HCT116 (cell line): ENCODE data around the gene TXNRD3. TPM values are rescaled to one million over a fixed set of nuclear protein-coding genes. Genes with fewer than 3 reads are reported as not detected.

Source experiments
- ATAC-seq: fragments of 200-7000 bp; cut with Tn5 transposase; 2 replicates; pipeline ENCODE4 v1.9.1; 2020; ENCODE audit warnings: mild to moderate bottlenecking, moderate library complexity
- BruUV-seq: library from RNA; stranded (reverse); fragments of 400-500 nt; replicated peaks from 2 replicates; lab custom pipeline; 2021; lab: Mats Ljungman, UMichigan
- CTCF ChIA-PET: fragments of 300-600 bp; sonication (Branson Sonifier 250); formaldehyde crosslinking; loops from one replicate; lab custom pipeline; 2021; ENCODE audit warnings: antibody characterized with exemption; lab: Charles Lee
- POLR2A ChIA-PET: fragments of 300-600, 350-600 bp; sonication (Branson Sonifier 250); formaldehyde crosslinking; loops from one replicate; lab custom pipeline; 2021; ENCODE audit warnings: antibody characterized with exemption; lab: Charles Lee
- RAD21 ChIA-PET, 2 experiments: fragments of 300-600 bp; sonication (Branson Sonifier 250); formaldehyde crosslinking; loops; one replicate each; lab custom pipeline; 2023; ENCODE audit warnings: low total read pairs in 2 of 2; ENCODE audit not compliant: uncharacterized antibody in 2 of 2, unreplicated experiment in 2 of 2, low non-redundant PET in 1 of 2; lab: Charles Lee
- DNase-seq: peaks from one replicate; pipeline ENCODE4 v3.0.0-alpha.2; 2010; ENCODE audit warnings: low read depth, low spot score
- H2AFZ ChIP-seq: fragments of 200-600 bp; shearing (Covaris generic), sonication (generic); 2 replicates; pipeline ENCODE4 v1.6.1; 2017; ENCODE audit warnings: low read depth, mixed run types, mixed read lengths, antibody characterized with exemption, low read length; ENCODE audit not compliant: poor library complexity, severe bottlenecking
- H3K27ac ChIP-seq: 2 replicates; pipeline ENCODE4 v1.5.1; 2012; ENCODE audit warnings: low read depth, low read length
- H3K27me3 ChIP-seq: fragments of 200-600 bp; sonication (generic); 2 replicates; pipeline ENCODE4 v1.6.1; 2016; ENCODE audit warnings: mixed run types, low read length, mixed read lengths; ENCODE audit not compliant: insufficient read depth
- H3K36me3 ChIP-seq, 2 experiments: fragments of 200-500 bp in 1 of 2; fragments of 200-600 bp in 1 of 2; sonication (Bioruptor generic) in 1 of 2; sonication (generic) in 1 of 2; 2 replicates each; pipeline versions ENCODE4 v1.5.1 to v1.6.1; 2014 to 2016; ENCODE audit warnings: low read length in 2 of 2, inconsistent platforms in 1 of 2, mixed read lengths in 1 of 2, mixed run types in 1 of 2; ENCODE audit not compliant: insufficient read depth in 2 of 2, control insufficient read depth in 1 of 2
- H3K4me1 ChIP-seq, 2 experiments: fragments of 200-600 bp in 1 of 2; sonication (generic) in 1 of 2; 2 replicates each; pipeline versions ENCODE4 v1.5.1 to v1.6.1; 2012 to 2017; ENCODE audit warnings: low read length in 2 of 2, inconsistent platforms in 1 of 2, mild to moderate bottlenecking in 1 of 2, mixed read lengths in 1 of 2, mixed run types in 1 of 2, moderate library complexity in 1 of 2; ENCODE audit not compliant: insufficient read depth in 2 of 2, control insufficient read depth in 1 of 2
- H3K4me2 ChIP-seq: fragments of 200-600 bp; sonication (generic); 2 replicates; pipeline ENCODE4 v1.6.1; 2017; ENCODE audit warnings: mixed run types, low read length, mixed read lengths
- H3K4me3 ChIP-seq, 2 experiments: fragments of 200-600 bp in 1 of 2; sonication (generic) in 1 of 2; replicated peaks in 1 of 2; 2 replicates each; pipeline ENCODE4 v1.5.1; 2011 to 2016; ENCODE audit warnings: low read length in 2 of 2, control low read depth in 1 of 2, low read depth in 1 of 2, mild to moderate bottlenecking in 1 of 2, mixed read lengths in 1 of 2, mixed run types in 1 of 2
- H3K79me2 ChIP-seq: fragments of 200-600 bp; sonication (generic); 2 replicates; pipeline ENCODE4 v1.6.1; 2017; ENCODE audit warnings: mild to moderate bottlenecking, mixed run types, low read length, moderate library complexity, mixed read lengths; ENCODE audit not compliant: insufficient read depth
- H3K9ac ChIP-seq: fragments of 200-600 bp; sonication (generic); 2 replicates; pipeline ENCODE4 v1.6.1; 2016; ENCODE audit warnings: low read length, mixed read lengths
- H3K9me2 ChIP-seq: fragments of 200-600 bp; sonication (generic), shearing (Covaris generic); 2 replicates; pipeline ENCODE4 v1.6.1; 2017; ENCODE audit warnings: mixed run types, mild to moderate bottlenecking, moderate library complexity; ENCODE audit not compliant: insufficient read depth
- H3K9me3 ChIP-seq, 2 experiments: fragments of 200-500 bp in 1 of 2; fragments of 200-600 bp in 1 of 2; sonication (Bioruptor generic) in 1 of 2; sonication (generic) in 1 of 2; 2 replicates each; pipeline ENCODE4 v1.6.1; 2014 to 2017; ENCODE audit warnings: low read length in 2 of 2, mixed read lengths in 2 of 2, inconsistent platforms in 1 of 2, low read depth in 1 of 2, mild to moderate bottlenecking in 1 of 2, mixed run types in 1 of 2, moderate library complexity in 1 of 2; ENCODE audit not compliant: control insufficient read depth in 1 of 2, insufficient read depth in 1 of 2
- H4K20me1 ChIP-seq: fragments of 200-600 bp; sonication (generic), shearing (Covaris generic); 2 replicates; pipeline ENCODE4 v1.6.1; 2017; ENCODE audit warnings: mixed run types, mild to moderate bottlenecking, moderate library complexity; ENCODE audit not compliant: insufficient read depth
- CBX3 ChIP-seq: IDR thresholded peaks from 2 replicates; pipeline ENCODE4 v1.6.1; 2012; ENCODE audit warnings: low read depth
- CEBPB ChIP-seq: IDR thresholded peaks from 2 replicates; pipeline ENCODE4 v1.6.1; 2012; ENCODE audit warnings: low read depth
- EGR1 ChIP-seq: IDR thresholded peaks from 2 replicates; pipeline ENCODE4 v1.6.1; 2012; ENCODE audit warnings: low read depth
- EZH2 ChIP-seq: fragments of 200-600 bp; sonication (generic); IDR thresholded peaks from 2 replicates; pipeline ENCODE4 v1.6.1; 2017; ENCODE audit warnings: antibody characterized with exemption, mixed run types
- FOSL1 ChIP-seq: IDR thresholded peaks from 2 replicates; pipeline ENCODE4 v1.6.1; 2012; ENCODE audit warnings: low read depth
- POLR2AphosphoS5 ChIP-seq: IDR thresholded peaks from 2 replicates; pipeline ENCODE4 v1.6.1; 2011; ENCODE audit warnings: mild to moderate bottlenecking, low read depth, low read length, moderate library complexity
- REST ChIP-seq: IDR thresholded peaks from 2 replicates; pipeline ENCODE4 v1.6.1; 2012; ENCODE audit warnings: low read depth
- SRF ChIP-seq: IDR thresholded peaks from 2 replicates; pipeline ENCODE4 v1.6.1; 2012; ENCODE audit warnings: low read depth
- TCF7L2 ChIP-seq: IDR thresholded peaks from 2 replicates; pipeline ENCODE4 v1.7.0; 2011; ENCODE audit warnings: borderline replicate concordance, inconsistent platforms; ENCODE audit not compliant: insufficient read depth, insufficient read length; ENCODE audit errors: extremely low read depth
- intact Hi-C: fragments of 100-400 bp; cut with micrococcal nuclease; formaldehyde crosslinking; loops from 2 replicates; pipeline ENCODE4 v1.10.0; 2022
- total RNA-seq: library from RNA; stranded (reverse); gene quantifications from one replicate; pipeline ENCODE4 v1.2.1, GENCODE V29; 2021; ENCODE audit not compliant: unreplicated experiment
- TF ChIP-seq, protein P1 (sequence below): IDR thresholded peaks from 2 replicates; pipeline ENCODE4 v1.6.1; 2012
- TF ChIP-seq, protein P2 (sequence below), 3 experiments: fragments of 200-600 bp in 1 of 3; sonication (generic) in 1 of 3; IDR thresholded peaks in 2 of 3; conservative IDR thresholded peaks in 1 of 3; 2 replicates each; pipeline ENCODE4 v1.5.1; 2012 to 2017; ENCODE audit warnings: low read depth in 2 of 3, low read length in 2 of 3, antibody characterized with exemption in 1 of 3, borderline replicate concordance in 1 of 3, control low read depth in 1 of 3, mild to moderate bottlenecking in 1 of 3, mixed read lengths in 1 of 3, mixed run types in 1 of 3, moderate library complexity in 1 of 3; ENCODE audit not compliant: insufficient read depth in 1 of 3

Gene TXNRD3
- total RNA-seq, 1 experiment from 2014 or later = 19.3 TPM

- no peak for TF ChIP-seq FOSL1
- no peak for TF ChIP-seq EZH2
- TF ChIP-seq CEBPB = no peak
- TF ChIP-seq REST = no peak
- no peak for TF ChIP-seq EGR1
- no peak for TF ChIP-seq SRF
- TF ChIP-seq, protein P1, sequence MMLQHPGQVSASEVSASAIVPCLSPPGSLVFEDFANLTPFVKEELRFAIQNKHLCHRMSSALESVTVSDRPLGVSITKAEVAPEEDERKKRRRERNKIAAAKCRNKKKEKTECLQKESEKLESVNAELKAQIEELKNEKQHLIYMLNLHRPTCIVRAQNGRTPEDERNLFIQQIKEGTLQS = no peak
- TF ChIP-seq, protein P2, sequence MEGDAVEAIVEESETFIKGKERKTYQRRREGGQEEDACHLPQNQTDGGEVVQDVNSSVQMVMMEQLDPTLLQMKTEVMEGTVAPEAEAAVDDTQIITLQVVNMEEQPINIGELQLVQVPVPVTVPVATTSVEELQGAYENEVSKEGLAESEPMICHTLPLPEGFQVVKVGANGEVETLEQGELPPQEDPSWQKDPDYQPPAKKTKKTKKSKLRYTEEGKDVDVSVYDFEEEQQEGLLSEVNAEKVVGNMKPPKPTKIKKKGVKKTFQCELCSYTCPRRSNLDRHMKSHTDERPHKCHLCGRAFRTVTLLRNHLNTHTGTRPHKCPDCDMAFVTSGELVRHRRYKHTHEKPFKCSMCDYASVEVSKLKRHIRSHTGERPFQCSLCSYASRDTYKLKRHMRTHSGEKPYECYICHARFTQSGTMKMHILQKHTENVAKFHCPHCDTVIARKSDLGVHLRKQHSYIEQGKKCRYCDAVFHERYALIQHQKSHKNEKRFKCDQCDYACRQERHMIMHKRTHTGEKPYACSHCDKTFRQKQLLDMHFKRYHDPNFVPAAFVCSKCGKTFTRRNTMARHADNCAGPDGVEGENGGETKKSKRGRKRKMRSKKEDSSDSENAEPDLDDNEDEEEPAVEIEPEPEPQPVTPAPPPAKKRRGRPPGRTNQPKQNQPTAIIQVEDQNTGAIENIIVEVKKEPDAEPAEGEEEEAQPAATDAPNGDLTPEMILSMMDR (IDR thresholded peaks at IDR 0.05 in 2 of 3, conservative IDR thresholded peaks at IDR 0.05 in 1 of 3; ENCODE audit: borderline replicate concordance in 1 of 3, insufficient read depth in 1 of 3, low read depth in 2 of 3, low read length in 2 of 3) = no peak
- TF ChIP-seq TCF7L2 = no peak
- no peak for TF ChIP-seq CBX3
- no peak for TF ChIP-seq POLR2AphosphoS5
- no peaks in the 10 kb centered on the region; a peak in 1 of 4 replicates for H3K9me3 ChIP-seq
- no TSS peak for BruUV-seq
- no peaks in the 10 kb centered on the region for H3K4me1 ChIP-seq
- no peaks in the 10 kb centered on the region for H4K20me1 ChIP-seq
- H3K27ac ChIP-seq = no peak overlapping the region
- POLR2A ChIA-PET = no interaction called here
- no peaks in the 10 kb centered on the region for H3K9me2 ChIP-seq
- no peak overlapping the region for H3K4me2 ChIP-seq
- H3K27me3 ChIP-seq = no peaks in the 10 kb centered on the region
- no peak for ATAC-seq
- no peak overlapping the region for H2AFZ ChIP-seq
- no peak overlapping the region for H3K9ac ChIP-seq
- DNase-seq = no peak
- H3K4me3 ChIP-seq = no peak overlapping the region
- CTCF ChIA-PET = no interaction called here
- H3K36me3 ChIP-seq = no peaks in the 10 kb centered on the region
- RAD21 ChIA-PET = no interaction called here
- intact Hi-C loops = no loop called here
- H3K79me2 ChIP-seq = no peaks in the 10 kb centered on the region
These were observed 17.8 kb upstream of the TXNRD3 start for GRCh38 chr3:126672741-126673140.
